H9 (cell line): ENCODE data around the gene KPNA2. TPM values are rescaled to one million over a fixed set of nuclear protein-coding genes. Genes with fewer than 3 reads are reported as not detected.

ENCODE experiments used
- DNase-seq: peaks from one replicate; pipeline ENCODE4 v3.0.0-alpha.2; 2017
- H2AFZ ChIP-seq: one replicate; pipeline ENCODE4 v1.6.1; 2013; ENCODE audit warnings: mild to moderate bottlenecking, low read length, control low read depth, moderate library complexity
- H2AK5ac ChIP-seq: 2 replicates; pipeline ENCODE4 v1.6.1; 2013; ENCODE audit warnings: low read length, control low read depth, mixed read lengths; ENCODE audit not compliant: insufficient read length
- H2BK120ac ChIP-seq: one replicate; pipeline ENCODE4 v1.6.1; 2013; ENCODE audit warnings: low read depth, mild to moderate bottlenecking, low read length, control low read depth, inconsistent platforms; ENCODE audit not compliant: poor library complexity, severe bottlenecking
- H2BK12ac ChIP-seq: 2 replicates; pipeline ENCODE4 v1.6.1; 2013; ENCODE audit warnings: low read length, control low read depth, mixed read lengths, low read depth; ENCODE audit not compliant: insufficient read length
- H2BK15ac ChIP-seq: 2 replicates; pipeline ENCODE4 v1.6.1; 2013; ENCODE audit warnings: low read depth, low read length, control low read depth
- H2BK20ac ChIP-seq: one replicate; pipeline ENCODE4 v1.6.1; 2013; ENCODE audit warnings: low read depth, mild to moderate bottlenecking, low read length, control low read depth, inconsistent platforms; ENCODE audit not compliant: poor library complexity, severe bottlenecking
- H2BK5ac ChIP-seq: 2 replicates; pipeline ENCODE4 v1.6.1; 2013; ENCODE audit warnings: low read length, control low read depth, mixed read lengths; ENCODE audit not compliant: insufficient read length
- H3K14ac ChIP-seq: 2 replicates; pipeline ENCODE4 v1.6.1; 2013; ENCODE audit warnings: low read length, control low read depth; ENCODE audit not compliant: insufficient read depth
- H3K18ac ChIP-seq: 2 replicates; pipeline ENCODE4 v1.6.1; 2013; ENCODE audit warnings: low read depth, mild to moderate bottlenecking, mixed read lengths, low read length, control low read depth; ENCODE audit not compliant: insufficient read length
- H3K23ac ChIP-seq: 2 replicates; pipeline ENCODE4 v1.6.1; 2013; ENCODE audit warnings: low read length, control low read depth, mixed read lengths, low read depth; ENCODE audit not compliant: insufficient read length
- H3K23me2 ChIP-seq: 2 replicates; pipeline ENCODE4 v1.6.1; 2013; ENCODE audit warnings: low read depth, mild to moderate bottlenecking, mixed read lengths, low read length, control low read depth; ENCODE audit not compliant: insufficient read length, poor library complexity, severe bottlenecking
- H3K27ac ChIP-seq: 2 replicates; pipeline ENCODE4 v1.5.1; 2013; ENCODE audit warnings: low read length, control low read depth, mixed read lengths, low read depth; ENCODE audit not compliant: insufficient read length
- H3K27me3 ChIP-seq: 2 replicates; pipeline ENCODE4 v1.6.1; 2013; ENCODE audit warnings: low read length, control low read depth, inconsistent platforms; ENCODE audit not compliant: insufficient read depth
- H3K4ac ChIP-seq: 2 replicates; pipeline ENCODE4 v1.6.1; 2013; ENCODE audit warnings: low read depth, mild to moderate bottlenecking, control low read depth, inconsistent platforms, low read length, moderate library complexity
- H3K4me1 ChIP-seq: 2 replicates; pipeline ENCODE4 v1.6.1; 2013; ENCODE audit warnings: low read length, control low read depth, inconsistent platforms; ENCODE audit not compliant: insufficient read depth
- H3K4me2 ChIP-seq: 2 replicates; pipeline ENCODE4 v1.6.1; 2013; ENCODE audit warnings: low read length, control low read depth, mixed read lengths; ENCODE audit not compliant: insufficient read length, insufficient read depth
- H3K56ac ChIP-seq: 2 replicates; pipeline ENCODE4 v1.6.1; 2013; ENCODE audit warnings: low read depth, mild to moderate bottlenecking, mixed read lengths, low read length, control low read depth; ENCODE audit not compliant: insufficient read length
- H3K79me1 ChIP-seq: 2 replicates; pipeline ENCODE4 v1.6.1; 2013; ENCODE audit warnings: low read depth, mild to moderate bottlenecking, moderate library complexity, low read length, control low read depth, inconsistent platforms; ENCODE audit not compliant: insufficient read depth, poor library complexity, severe bottlenecking
- H3K79me2 ChIP-seq: 2 replicates; pipeline ENCODE4 v1.6.1; 2013; ENCODE audit warnings: low read length, control low read depth, inconsistent platforms; ENCODE audit not compliant: insufficient read depth
- H3K9ac ChIP-seq: 2 replicates; pipeline ENCODE4 v1.6.1; 2013; ENCODE audit warnings: low read length, control low read depth, mixed read lengths; ENCODE audit not compliant: insufficient read length; ENCODE audit errors: extremely low read depth
- H3K9me3 ChIP-seq: one replicate; pipeline ENCODE4 v1.6.1; 2013; ENCODE audit warnings: low read depth, low read length, inconsistent platforms; ENCODE audit not compliant: control insufficient read depth
- H3T11ph ChIP-seq: one replicate; pipeline ENCODE4 v1.6.1; 2013; ENCODE audit warnings: mild to moderate bottlenecking, low read length, control low read depth, inconsistent platforms
- H4K20me1 ChIP-seq: one replicate; pipeline ENCODE4 v1.6.1; 2013; ENCODE audit not compliant: control insufficient read depth, insufficient read length, insufficient read depth
- H4K5ac ChIP-seq: 2 replicates; pipeline ENCODE4 v1.6.1; 2013; ENCODE audit warnings: low read depth, mild to moderate bottlenecking, mixed read lengths, low read length, control low read depth; ENCODE audit not compliant: insufficient read length
- H4K8ac ChIP-seq: replicated peaks from 2 replicates; pipeline ENCODE4 v1.6.1; 2013; ENCODE audit warnings: low read length, control low read depth, mixed read lengths, low read depth; ENCODE audit not compliant: insufficient read length
- H4K91ac ChIP-seq: 2 replicates; pipeline ENCODE4 v1.6.1; 2013; ENCODE audit warnings: low read depth, mild to moderate bottlenecking, moderate library complexity, mixed read lengths, low read length, control low read depth; ENCODE audit not compliant: insufficient read length
- H3K27ac Mint-ChIP-seq, 3 experiments: 2 replicates in 2 of 3; 3 replicates in 1 of 3; pipeline ENCODE4 v1.8.0; 2020 to 2021; ENCODE audit warnings: mixed read lengths in 3 of 3, mild to moderate bottlenecking in 1 of 3, moderate library complexity in 1 of 3
- H3K27me3 Mint-ChIP-seq: 2 replicates; pipeline ENCODE4 v1.8.0; 2021; ENCODE audit warnings: low read depth, mild to moderate bottlenecking, moderate library complexity, mixed read lengths
- H3K36me3 Mint-ChIP-seq, 3 experiments: 2 replicates in 2 of 3; 3 replicates in 1 of 3; pipeline ENCODE4 v1.8.0; 2020 to 2021; ENCODE audit warnings: low read depth in 3 of 3, mixed read lengths in 3 of 3; ENCODE audit not compliant: insufficient read depth in 1 of 3
- H3K4me1 Mint-ChIP-seq, 2 experiments: 2 replicates each; pipeline ENCODE4 v1.8.0; 2020; ENCODE audit warnings: mixed read lengths in 2 of 2
- H3K4me3 Mint-ChIP-seq, 2 experiments: 2 replicates in 1 of 2; 3 replicates in 1 of 2; pipeline ENCODE4 v1.8.0; 2020 to 2021; ENCODE audit warnings: mild to moderate bottlenecking in 2 of 2, mixed read lengths in 2 of 2, moderate library complexity in 1 of 2
- H3K9me3 Mint-ChIP-seq, 2 experiments: 2 replicates in 1 of 2; 3 replicates in 1 of 2; pipeline ENCODE4 v1.8.0; 2020; ENCODE audit warnings: mild to moderate bottlenecking in 2 of 2, mixed read lengths in 2 of 2, moderate library complexity in 1 of 2
- WGBS: extraction: QIAGEN DNeasy Blood & Tissue Kit; methylation state at CpG from one replicate; pipeline ENCODE4 v1.1.7; 2013; ENCODE audit warnings: missing lambda C conversion rate, low lambda C conversion rate, mixed read lengths; ENCODE audit not compliant: insufficient read length; ENCODE audit errors: extremely low coverage; 5-methylcytosine and 5-hydroxymethylcytosine counted together
- total RNA-seq: library from RNA; stranded (reverse); gene quantifications from 2 replicates; pipeline ENCODE4 v1.2.1, GENCODE V29; 2021
- TF ChIP-seq, protein P1 (sequence below): fragments of 200-600 bp; sonication (generic); conservative IDR thresholded peaks from 3 replicates; pipeline ENCODE4 v1.8.0; 2021; ENCODE audit warnings: antibody characterized with exemption, mild to moderate bottlenecking

Gene KPNA2
- total RNA-seq, 1 experiment from 2014 or later = 432 TPM

- no peak overlapping the region for H2BK12ac ChIP-seq
- peak overlapping the region; percentile 56 for H3K18ac ChIP-seq
- Mint-ChIP-seq H3K4me3 (peak overlapping the region; percentile 92 to 99), H3K4me1 (peaks cover 28 to 31% of the 10 kb centered on the region in 2 experiments), H3K36me3 (peaks cover 3 to 6% (median 5%) of the 10 kb centered on the region in 3 experiments; a peak in 3 of 7 replicates), H3K9me3 (peaks cover 2% of the 10 kb centered on the region in 2 experiments; a peak in 3 of 5 replicates), H3K27me3 (peaks cover 37% of the 10 kb centered on the region), H3K27ac (peak overlapping the region; percentile 89 to 99 (median 95))
- H2BK120ac ChIP-seq = no peak overlapping the region
- no peaks in the 10 kb centered on the region for H3K9me3 ChIP-seq
- H3K14ac ChIP-seq = peak overlapping the region; percentile 66
- no peaks in the 10 kb centered on the region for H4K20me1 ChIP-seq
- no peak overlapping the region for H2AK5ac ChIP-seq
- H2AFZ ChIP-seq = no peak overlapping the region
- peak overlapping the region; percentile 66 for H3K9ac ChIP-seq
- H3K23ac ChIP-seq = no peak overlapping the region
- peak overlapping the region; percentile 59 for H3K4me2 ChIP-seq
- no peaks in the 10 kb centered on the region for H3K79me2 ChIP-seq
- TF ChIP-seq, protein P1, sequence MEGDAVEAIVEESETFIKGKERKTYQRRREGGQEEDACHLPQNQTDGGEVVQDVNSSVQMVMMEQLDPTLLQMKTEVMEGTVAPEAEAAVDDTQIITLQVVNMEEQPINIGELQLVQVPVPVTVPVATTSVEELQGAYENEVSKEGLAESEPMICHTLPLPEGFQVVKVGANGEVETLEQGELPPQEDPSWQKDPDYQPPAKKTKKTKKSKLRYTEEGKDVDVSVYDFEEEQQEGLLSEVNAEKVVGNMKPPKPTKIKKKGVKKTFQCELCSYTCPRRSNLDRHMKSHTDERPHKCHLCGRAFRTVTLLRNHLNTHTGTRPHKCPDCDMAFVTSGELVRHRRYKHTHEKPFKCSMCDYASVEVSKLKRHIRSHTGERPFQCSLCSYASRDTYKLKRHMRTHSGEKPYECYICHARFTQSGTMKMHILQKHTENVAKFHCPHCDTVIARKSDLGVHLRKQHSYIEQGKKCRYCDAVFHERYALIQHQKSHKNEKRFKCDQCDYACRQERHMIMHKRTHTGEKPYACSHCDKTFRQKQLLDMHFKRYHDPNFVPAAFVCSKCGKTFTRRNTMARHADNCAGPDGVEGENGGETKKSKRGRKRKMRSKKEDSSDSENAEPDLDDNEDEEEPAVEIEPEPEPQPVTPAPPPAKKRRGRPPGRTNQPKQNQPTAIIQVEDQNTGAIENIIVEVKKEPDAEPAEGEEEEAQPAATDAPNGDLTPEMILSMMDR = no peak
- no peak overlapping the region for H2BK15ac ChIP-seq
- peaks cover 14% of the 10 kb centered on the region for H3K23me2 ChIP-seq
- DNase-seq = peak; percentile 88
- H3K27ac ChIP-seq = no peak overlapping the region
- H3K4me1 ChIP-seq = peaks cover 4% of the 10 kb centered on the region; the same call in 1 of the 2 replicates
- no peak overlapping the region for H4K8ac ChIP-seq
- H2BK5ac ChIP-seq = no peak overlapping the region
- H3T11ph ChIP-seq = no peak overlapping the region
- H3K27me3 ChIP-seq = peaks cover 6% of the 10 kb centered on the region; the same call in 1 of the 2 replicates
- no CpG with 5 or more reads among the region's 144 CpGs for WGBS
- no peak overlapping the region for H4K5ac ChIP-seq
- H4K91ac ChIP-seq = no peak overlapping the region
- no peaks in the 10 kb centered on the region for H3K79me1 ChIP-seq
- no peak overlapping the region for H2BK20ac ChIP-seq
- no peak overlapping the region for H3K4ac ChIP-seq
- no peak overlapping the region for H3K56ac ChIP-seq
These were observed 42.2 kb upstream of the KPNA2 start for GRCh38 chr17:67993153-67993997.
